ENCODE measurements around the gene RRH. TPM values are rescaled to one million over a fixed set of nuclear protein-coding genes. Genes with fewer than 3 reads are reported as not detected.

RRH gene
- total and polyA plus RNA-seq, 5 donors from 2014 or later: 0.27 TPM; not detected in 4

DNA sequence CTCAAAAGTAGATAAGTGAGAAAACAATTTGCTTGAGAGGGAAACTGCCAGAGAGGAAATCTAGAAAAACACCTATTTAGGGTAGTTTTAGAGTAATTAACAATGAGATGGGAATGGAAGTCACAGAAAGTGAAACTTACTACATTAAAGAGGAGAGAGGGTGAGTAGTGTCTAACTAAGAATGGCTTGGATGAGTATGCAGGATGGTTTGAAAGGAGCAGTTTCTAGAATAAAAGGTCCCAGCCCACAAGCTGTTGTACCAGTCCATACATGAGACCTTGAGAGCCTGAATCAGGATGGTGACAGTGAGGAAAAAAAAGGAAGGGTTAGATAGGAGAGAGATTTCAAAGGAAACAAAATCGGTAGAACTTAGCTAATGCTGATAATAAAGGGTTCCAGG is 10.9 kb upstream of the RRH start:
- H3K27me3 ChIP-seq (ENCODE audit: control insufficient read depth, insufficient read depth, low read length): no peaks in the 10 kb centered on the region
- peak overlapping the region; percentile 97 to 100 (median 100) for H3K4me3 Mint-ChIP-seq
- peak overlapping the region; percentile 27 to 99 (median 99) for H3K27ac Mint-ChIP-seq
- peak overlapping the region; percentile 95 for H3K27ac ChIP-seq (ENCODE audit: insufficient read depth, low read length, poor library complexity, severe bottlenecking)
- H3K4me1 ChIP-seq (ENCODE audit: control insufficient read depth, insufficient read depth, low read length, poor library complexity, severe bottlenecking): peaks cover 15% of the 10 kb centered on the region
- no peaks in the 10 kb centered on the region for H3K9me3 Mint-ChIP-seq
- peaks cover 24% of the 10 kb centered on the region for H3K36me3 Mint-ChIP-seq
- peak overlapping the region; percentile 98 for H3K4me3 ChIP-seq (ENCODE audit: low read depth, low read length)
- DNase-seq (peak in 1 of 3 donors; percentile 25), ATAC-seq (ENCODE audit: low read depth in 2 of 2) (no peak)
- H3K36me3 ChIP-seq (ENCODE audit: control insufficient read depth, insufficient read depth, low read length): peaks cover 35% of the 10 kb centered on the region
- peaks cover 37 to 57% (median 50%) of the 10 kb centered on the region in 4 donors for H3K4me1 Mint-ChIP-seq
- H3K27me3 Mint-ChIP-seq: no peaks in the 10 kb centered on the region
- no peaks in the 10 kb centered on the region for H3K9me3 ChIP-seq (ENCODE audit: control insufficient read depth in 2 of 2, low read length in 2 of 2)

DNA sequence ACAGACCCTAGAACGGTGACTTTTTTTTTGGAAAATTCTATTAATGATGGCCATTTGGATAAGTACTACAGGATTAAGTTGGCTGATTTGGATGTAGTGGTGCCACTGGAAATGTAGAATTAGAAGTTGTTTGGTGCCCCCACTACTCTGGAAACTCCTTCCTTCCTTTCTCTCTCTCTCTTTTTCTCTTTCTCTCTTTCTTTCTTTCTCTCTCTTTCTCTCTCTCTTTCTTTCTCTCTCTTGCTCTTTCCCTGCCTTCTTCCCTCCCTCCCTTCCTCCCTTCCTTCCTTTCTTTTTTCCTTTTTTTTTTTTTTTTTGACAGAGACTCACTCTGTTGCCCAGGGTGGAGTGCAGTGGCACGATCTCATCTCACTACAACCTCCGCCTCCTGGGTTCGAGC is 9.5 kb upstream of the RRH start:
- Histone ChIP-seq H3K27ac (ENCODE audit: insufficient read depth, low read length, poor library complexity, severe bottlenecking) (no peak overlapping the region), H3K36me3 (ENCODE audit: control insufficient read depth, insufficient read depth, low read length) (peaks cover 47% of the 10 kb centered on the region), H3K4me3 (ENCODE audit: low read depth, low read length) (no peak overlapping the region), H3K9me3 (ENCODE audit: control insufficient read depth in 2 of 2, low read length in 2 of 2) (no peaks in the 10 kb centered on the region), H3K27me3 (ENCODE audit: control insufficient read depth, insufficient read depth, low read length) (no peaks in the 10 kb centered on the region), H3K4me1 (ENCODE audit: control insufficient read depth, insufficient read depth, low read length, poor library complexity, severe bottlenecking) (peaks cover 15% of the 10 kb centered on the region)
- peaks cover 32% of the 10 kb centered on the region for H3K36me3 Mint-ChIP-seq
- peak overlapping the region in 2 of 3 donors; percentile 23 to 49 for H3K27ac Mint-ChIP-seq
- H3K27me3 Mint-ChIP-seq: no peaks in the 10 kb centered on the region
- DNase-seq (no peak), ATAC-seq (ENCODE audit: low read depth in 2 of 2) (no peak)
- no peaks in the 10 kb centered on the region for H3K9me3 Mint-ChIP-seq
- H3K4me3 Mint-ChIP-seq: no peak overlapping the region
- H3K4me1 Mint-ChIP-seq: peaks cover 37 to 57% (median 49%) of the 10 kb centered on the region in 4 donors

DNA sequence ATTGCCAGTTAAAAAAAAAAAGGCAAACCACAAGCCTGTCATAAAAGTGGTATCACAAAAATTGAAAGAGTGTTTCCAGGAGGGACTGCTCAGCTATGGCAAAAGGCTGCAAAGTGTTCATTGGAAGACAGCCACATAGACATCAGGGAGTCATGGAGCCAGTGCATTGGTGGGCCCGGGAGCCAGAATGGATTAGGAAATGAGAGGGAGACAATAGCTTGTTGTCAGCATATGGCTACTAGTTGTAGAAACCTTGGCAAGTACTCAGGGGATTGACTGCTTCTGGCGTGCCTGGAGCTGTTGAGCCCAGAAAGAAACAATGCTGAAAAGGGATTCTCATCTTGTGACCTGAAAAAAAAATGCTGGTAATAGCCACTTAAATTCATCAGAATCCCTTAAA is 7.2 kb upstream of the RRH start:
- H3K27ac Mint-ChIP-seq: peak overlapping the region in 2 of 3 donors; percentile 5 to 44
- no peak for ATAC-seq (ENCODE audit: low read depth in 2 of 2)

DNA sequence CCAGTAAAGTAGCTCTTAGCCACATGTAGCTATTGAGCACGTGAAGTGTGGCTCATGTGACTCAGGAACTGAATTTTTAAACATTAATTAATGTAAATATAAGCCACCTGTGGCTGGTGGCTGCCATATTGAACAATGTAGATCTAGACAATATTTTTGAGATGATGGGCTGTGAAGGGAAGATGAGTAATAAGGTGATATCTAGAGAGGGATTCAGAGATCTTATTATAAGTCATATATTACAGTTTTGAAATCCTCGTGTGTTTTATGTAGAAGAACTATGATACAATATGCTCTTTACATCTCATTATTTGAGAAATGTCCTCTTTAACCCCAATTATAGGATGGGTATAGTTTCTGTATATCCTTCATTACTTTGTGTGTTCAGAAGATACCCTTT is 6.6 kb upstream of the RRH start:
- no peak for ATAC-seq (ENCODE audit: low read depth in 2 of 2)
- no peak overlapping the region for H3K4me3 Mint-ChIP-seq
- Histone ChIP-seq H3K27me3 (ENCODE audit: control insufficient read depth, insufficient read depth, low read length) (no peaks in the 10 kb centered on the region), H3K27ac (ENCODE audit: insufficient read depth, low read length, poor library complexity, severe bottlenecking) (no peak overlapping the region), H3K36me3 (ENCODE audit: control insufficient read depth, insufficient read depth, low read length) (peaks cover 64% of the 10 kb centered on the region), H3K4me3 (ENCODE audit: low read depth, low read length) (no peak overlapping the region), H3K9me3 (ENCODE audit: control insufficient read depth in 2 of 2, low read length in 2 of 2) (no peaks in the 10 kb centered on the region), H3K4me1 (ENCODE audit: control insufficient read depth, insufficient read depth, low read length, poor library complexity, severe bottlenecking) (peaks cover 8% of the 10 kb centered on the region)
- no peaks in the 10 kb centered on the region for H3K27me3 Mint-ChIP-seq
- peaks cover 29 to 40% (median 31%) of the 10 kb centered on the region in 4 donors for H3K4me1 Mint-ChIP-seq
- DNase-seq: no peak
- no peaks in the 10 kb centered on the region for H3K9me3 Mint-ChIP-seq
- peaks cover 41% of the 10 kb centered on the region for H3K36me3 Mint-ChIP-seq
- peak overlapping the region in 2 of 3 donors; percentile 31 to 53 for H3K27ac Mint-ChIP-seq

More for the DNA sequence above, 7.2 kb upstream of the RRH start:
- Histone ChIP-seq H3K9me3 (ENCODE audit: control insufficient read depth in 2 of 2, low read length in 2 of 2) (no peaks in the 10 kb centered on the region), H3K4me3 (ENCODE audit: low read depth, low read length) (no peak overlapping the region), H3K27ac (ENCODE audit: insufficient read depth, low read length, poor library complexity, severe bottlenecking) (peak overlapping the region; percentile 11), H3K4me1 (ENCODE audit: control insufficient read depth, insufficient read depth, low read length, poor library complexity, severe bottlenecking) (peaks cover 9% of the 10 kb centered on the region), H3K27me3 (ENCODE audit: control insufficient read depth, insufficient read depth, low read length) (no peaks in the 10 kb centered on the region), H3K36me3 (ENCODE audit: control insufficient read depth, insufficient read depth, low read length) (peaks cover 64% of the 10 kb centered on the region)
- peaks cover 33 to 46% (median 37%) of the 10 kb centered on the region in 4 donors for H3K4me1 Mint-ChIP-seq
- no peak for DNase-seq
- H3K36me3 Mint-ChIP-seq: peaks cover 40% of the 10 kb centered on the region
- H3K4me3 Mint-ChIP-seq: no peak overlapping the region
- H3K9me3 Mint-ChIP-seq: no peaks in the 10 kb centered on the region
- H3K27me3 Mint-ChIP-seq: no peaks in the 10 kb centered on the region

DNA sequence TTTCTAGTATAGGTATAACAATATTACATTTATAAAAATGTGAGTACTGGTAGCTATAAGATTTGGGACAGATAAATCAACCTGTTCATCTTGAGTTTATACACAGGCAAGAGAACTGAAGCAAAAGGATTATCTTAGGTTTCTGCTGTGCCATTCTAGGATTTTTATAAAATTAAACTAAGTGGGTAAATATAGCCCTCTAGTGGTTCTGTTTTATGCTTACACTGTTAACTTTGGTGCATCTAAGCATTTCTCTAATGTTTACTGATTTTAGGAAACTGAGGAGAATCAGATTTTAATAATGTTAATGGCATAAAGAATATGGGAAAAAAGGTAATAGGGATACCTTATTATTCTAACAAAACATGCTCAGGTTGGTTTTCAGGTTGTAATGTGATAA is 1.1 kb upstream of the RRH start:
- peaks cover 0 to 6% (median under 1%) of the 10 kb centered on the region in 4 donors for H3K4me1 Mint-ChIP-seq
- no peak overlapping the region for H3K4me3 ChIP-seq (ENCODE audit: low read depth, low read length)
- no peak overlapping the region for H3K4me3 Mint-ChIP-seq
- no peaks in the 10 kb centered on the region for H3K9me3 Mint-ChIP-seq
- ATAC-seq (ENCODE audit: low read depth in 2 of 2) (peak; percentile 61 to 62), DNase-seq (peak in 2 of 3 donors; percentile 42 to 46)
- H3K27ac Mint-ChIP-seq: no peak overlapping the region
- peaks cover 29% of the 10 kb centered on the region for H3K36me3 ChIP-seq (ENCODE audit: control insufficient read depth, insufficient read depth, low read length)
- H3K27me3 ChIP-seq (ENCODE audit: control insufficient read depth, insufficient read depth, low read length): no peaks in the 10 kb centered on the region
- no peaks in the 10 kb centered on the region for H3K4me1 ChIP-seq (ENCODE audit: control insufficient read depth, insufficient read depth, low read length, poor library complexity, severe bottlenecking)
- no peak overlapping the region for H3K27ac ChIP-seq (ENCODE audit: insufficient read depth, low read length, poor library complexity, severe bottlenecking)
- H3K9me3 ChIP-seq (ENCODE audit: control insufficient read depth in 2 of 2, low read length in 2 of 2): no peaks in the 10 kb centered on the region
- no peaks in the 10 kb centered on the region for H3K27me3 Mint-ChIP-seq
- H3K36me3 Mint-ChIP-seq: peaks cover 18% of the 10 kb centered on the region

DNA sequence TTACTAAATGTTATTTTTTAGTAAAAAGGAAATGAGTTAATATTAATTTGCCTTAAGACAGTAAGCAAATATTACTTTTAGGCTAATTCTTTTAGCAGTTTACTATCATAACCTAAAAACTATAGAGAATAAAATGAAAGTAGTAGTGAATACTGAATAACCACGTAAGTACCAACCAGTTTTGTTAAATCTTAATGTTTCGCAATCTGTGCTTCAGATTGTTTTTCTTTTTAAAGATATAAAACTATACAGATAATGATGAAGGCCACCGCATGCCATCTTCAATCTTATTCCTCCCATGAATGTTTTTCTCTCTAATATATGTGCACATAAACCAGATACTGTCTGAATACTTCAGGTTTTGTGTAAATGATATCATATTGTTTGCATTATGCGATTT is 6.0 kb downstream of the RRH start:
- no peaks in the 10 kb centered on the region for H3K27me3 ChIP-seq (ENCODE audit: control insufficient read depth, insufficient read depth, low read length)
- Mint-ChIP-seq H3K27me3 (no peaks in the 10 kb centered on the region), H3K27ac (no peak overlapping the region), H3K4me3 (no peak overlapping the region), H3K9me3 (peaks cover 0 to 4% (median 0%) of the 10 kb centered on the region in 7 donors), H3K36me3 (peaks cover 10% of the 10 kb centered on the region), H3K4me1 (no peaks in the 10 kb centered on the region)
- no peak for ATAC-seq (ENCODE audit: low read depth in 2 of 2)
- no peaks in the 10 kb centered on the region for H3K9me3 ChIP-seq (ENCODE audit: control insufficient read depth in 2 of 2, low read length in 2 of 2)
- no peak for DNase-seq
- H3K27ac ChIP-seq (ENCODE audit: insufficient read depth, low read length, poor library complexity, severe bottlenecking): no peak overlapping the region
- no peaks in the 10 kb centered on the region for H3K36me3 ChIP-seq (ENCODE audit: control insufficient read depth, insufficient read depth, low read length)
- no peaks in the 10 kb centered on the region for H3K4me1 ChIP-seq (ENCODE audit: control insufficient read depth, insufficient read depth, low read length, poor library complexity, severe bottlenecking)
- H3K4me3 ChIP-seq (ENCODE audit: low read depth, low read length): no peak overlapping the region

DNA sequence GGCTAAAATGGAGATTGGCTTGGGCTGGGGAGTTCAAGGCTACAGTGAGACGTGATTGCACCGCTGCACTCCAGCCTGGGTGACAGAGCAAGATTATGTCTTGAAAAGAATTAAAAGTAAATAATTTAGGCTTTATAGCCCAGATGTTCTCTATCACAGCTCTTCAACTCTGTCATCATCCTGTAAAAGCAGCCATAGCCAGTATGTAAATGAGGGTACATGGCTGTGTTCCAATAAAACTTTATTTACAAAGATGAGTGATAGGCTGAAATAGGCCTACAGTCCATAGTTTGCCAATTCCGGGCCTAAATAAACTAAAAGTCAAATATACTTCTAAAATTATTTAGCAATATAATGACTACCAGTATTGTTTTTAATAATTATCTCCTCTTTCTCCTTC is 9.2 kb downstream of the RRH start:
- Histone ChIP-seq H3K36me3 (ENCODE audit: control insufficient read depth, insufficient read depth, low read length) (no peaks in the 10 kb centered on the region), H3K4me3 (ENCODE audit: low read depth, low read length) (no peak overlapping the region), H3K27ac (ENCODE audit: insufficient read depth, low read length, poor library complexity, severe bottlenecking) (no peak overlapping the region), H3K4me1 (ENCODE audit: control insufficient read depth, insufficient read depth, low read length, poor library complexity, severe bottlenecking) (no peaks in the 10 kb centered on the region), H3K9me3 (ENCODE audit: control insufficient read depth in 2 of 2, low read length in 2 of 2) (no peaks in the 10 kb centered on the region), H3K27me3 (ENCODE audit: control insufficient read depth, insufficient read depth, low read length) (no peaks in the 10 kb centered on the region)
- H3K4me1 Mint-ChIP-seq: peaks cover 0 to 2% (median 0%) of the 10 kb centered on the region in 4 donors
- no peak overlapping the region for H3K4me3 Mint-ChIP-seq
- peaks cover 0 to 11% (median 2%) of the 10 kb centered on the region in 7 donors for H3K9me3 Mint-ChIP-seq
- no peaks in the 10 kb centered on the region for H3K27me3 Mint-ChIP-seq
- ATAC-seq (ENCODE audit: low read depth in 2 of 2) (no peak), DNase-seq (no peak)
- no peak overlapping the region for H3K27ac Mint-ChIP-seq
- peaks cover 12% of the 10 kb centered on the region for H3K36me3 Mint-ChIP-seq

DNA sequence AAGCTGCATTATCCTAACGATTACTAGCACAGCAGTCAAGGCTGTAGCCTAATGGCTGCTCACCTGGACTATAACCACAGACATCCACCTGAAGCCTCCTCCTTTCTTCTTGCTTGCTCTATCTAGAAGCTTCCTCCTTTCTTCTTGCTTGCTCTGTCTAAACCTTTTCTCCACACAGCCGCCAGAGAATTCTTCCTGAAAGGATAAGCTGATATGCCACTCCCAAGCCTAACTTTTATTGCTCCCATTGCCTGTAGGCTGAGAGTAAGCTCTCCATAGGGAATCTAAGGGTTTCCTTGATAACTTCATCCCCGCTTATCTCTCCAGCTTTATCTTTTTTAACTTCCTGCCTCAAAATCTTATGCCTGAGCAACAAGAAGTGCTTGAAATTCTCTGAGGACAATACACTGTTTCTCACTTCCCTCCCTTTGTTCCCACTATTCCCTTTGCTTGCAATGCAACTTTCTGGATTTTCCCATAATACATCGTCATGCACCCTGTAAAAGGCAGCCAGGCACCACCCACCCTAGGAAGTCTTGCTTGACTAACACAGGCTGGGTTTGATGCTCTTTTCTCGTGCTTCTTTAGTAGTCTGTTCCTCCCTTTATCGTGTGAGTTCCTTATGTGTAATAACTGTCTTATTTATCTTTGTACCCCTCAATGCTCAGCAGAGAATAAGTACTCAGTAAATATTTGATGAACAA is 18.8 kb downstream of the RRH start:
- H3K36me3 Mint-ChIP-seq: no peaks in the 10 kb centered on the region
- no peak overlapping the region for H3K4me3 ChIP-seq (ENCODE audit: low read depth, low read length)
- DNase-seq: no peak
- H3K9me3 Mint-ChIP-seq: no peaks in the 10 kb centered on the region
- H3K27ac ChIP-seq (ENCODE audit: insufficient read depth, low read length, poor library complexity, severe bottlenecking): no peak overlapping the region
- H3K4me3 Mint-ChIP-seq: no peak overlapping the region
- H3K4me1 Mint-ChIP-seq: no peaks in the 10 kb centered on the region
- no peaks in the 10 kb centered on the region for H3K27me3 ChIP-seq (ENCODE audit: control insufficient read depth, insufficient read depth, low read length)
- no peaks in the 10 kb centered on the region for H3K27me3 Mint-ChIP-seq
- H3K36me3 ChIP-seq (ENCODE audit: control insufficient read depth, insufficient read depth, low read length): no peaks in the 10 kb centered on the region
- H3K27ac Mint-ChIP-seq: no peak overlapping the region
- ATAC-seq (ENCODE audit: low read depth in 2 of 2): no peak
- H3K9me3 ChIP-seq (ENCODE audit: control insufficient read depth in 2 of 2, low read length in 2 of 2): no peaks in the 10 kb centered on the region
- H3K4me1 ChIP-seq (ENCODE audit: control insufficient read depth, insufficient read depth, low read length, poor library complexity, severe bottlenecking): no peaks in the 10 kb centered on the region
